ENCODE measurements around the gene PIK3CG. TPM values are rescaled to one million over a fixed set of nuclear protein-coding genes. Genes with fewer than 3 reads are reported as not detected.

Gene PIK3CG
- total and polyA plus RNA-seq, 10 of the 15 experiments (the other 5 are each of a cell fraction or from before 2014, with no cell fraction given): 0.79 to 7.6 (median 5.2) TPM

GRCh38 chr7:106869954-106870353 is 4.9 kb downstream of the PIK3CG start:
- intact Hi-C loops (cut with micrococcal nuclease; ENCODE audit: unreplicated experiment) (loop anchor here (5.0 kb wide), 1 partner anchor 73 kb away; no protein-coding TSS in a partner anchor), in situ Hi-C loops (cut with MboI) (loop anchor here (10.0 kb wide), 1 partner anchor 1065 kb away; no protein-coding TSS in a partner anchor)
- no peak overlapping the region for H2AFZ ChIP-seq (ENCODE audit: control insufficient read depth, low read depth, low read length)
- DNase-seq (ENCODE audit: low read depth, low spot score) (no peak), ATAC-seq (no peak), FAIRE-seq (no peak)
- H3K4me1 ChIP-seq (ENCODE audit: control insufficient read depth, insufficient read depth, low read length): peaks cover 42% of the 10 kb centered on the region
- BruUV-seq (replicated peaks): no TSS peak
- peak overlapping the region; percentile 51; the same call in 1 of the 2 replicates for H3K4me2 ChIP-seq (ENCODE audit: control insufficient read depth, insufficient read depth)
- WGBS (ENCODE audit: insufficient coverage, insufficient replicate concordance, low lambda C conversion rate, missing lambda C conversion rate): 53% methylated on average over 1 of the region's 1 CpG
- no peak overlapping the region for H3K4me3 ChIP-seq
- no peaks in the 10 kb centered on the region for H3K27me3 ChIP-seq (replicated peaks in 1 of 2; ENCODE audit: control insufficient read depth in 2 of 2, insufficient read depth in 2 of 2, low read length in 1 of 2)
- H3K79me2 ChIP-seq (ENCODE audit: control insufficient read depth, insufficient read depth, low read length): no peaks in the 10 kb centered on the region
- H3K27ac ChIP-seq (ENCODE audit: control insufficient read depth, insufficient read depth): no peak overlapping the region
- H3K9me3 ChIP-seq (replicated peaks; ENCODE audit: control insufficient read depth, insufficient read depth, low read length): no peaks in the 10 kb centered on the region; the same call in 1 of the 3 replicates
- CTCF ChIA-PET: interaction anchor here (0.9 kb wide), 1 partner anchor 327 kb away, joined by 3 read pairs; no protein-coding TSS in a partner anchor
- SMC1A ChIA-PET (ENCODE audit: uncharacterized antibody, unreplicated experiment): interaction anchor here (1.2 to 1.5 kb wide), 2 partner anchors 31 to 278 kb away, joined by 3 to 4 read pairs; no protein-coding TSS in a partner anchor
- H4K20me1 ChIP-seq (ENCODE audit: control insufficient read depth, insufficient read depth): no peaks in the 10 kb centered on the region
- H3K36me3 ChIP-seq (ENCODE audit: control insufficient read depth in 2 of 2, insufficient read depth in 2 of 2, low read length in 1 of 2): no peaks in the 10 kb centered on the region; a peak in 1 of 4 replicates
- RAD21 ChIA-PET (ENCODE audit: unreplicated experiment): interaction anchor here (1.0 kb wide), 1 partner anchor 299 kb away, joined by 4 read pairs; the partner anchor contains the start of gene HBP1
- POLR2A ChIA-PET: no interaction called here
- TF ChIP-seq SMAD1 (IDR thresholded peaks at IDR 0.05; ENCODE audit: low read depth, partially characterized antibody) (no peak), NR2C1 (IDR thresholded peaks at IDR 0.05) (no peak), ATF7 (IDR thresholded peaks at IDR 0.05; ENCODE audit: low read depth) (no peak), IKZF2 (IDR thresholded peaks at IDR 0.05) (no peak), MEF2B (IDR thresholded peaks at IDR 0.05; ENCODE audit: partially characterized antibody, poor library complexity, severe bottlenecking) (no peak), YBX1 (IDR thresholded peaks at IDR 0.05) (no peak), TCF7 (IDR thresholded peaks at IDR 0.05; ENCODE audit: borderline replicate concordance) (no peak), BMI1 (IDR thresholded peaks at IDR 0.05; ENCODE audit: borderline replicate concordance) (no peak), EP300 (IDR thresholded peaks at IDR 0.05; ENCODE audit: borderline replicate concordance in 1 of 2, control insufficient read depth in 1 of 2, low read depth in 2 of 2, low read length in 2 of 2) (no peak), ZNF687 (IDR thresholded peaks at IDR 0.05) (no peak), HDAC2 (IDR thresholded peaks at IDR 0.05) (no peak), MXI1 (IDR thresholded peaks at IDR 0.05; ENCODE audit: low read depth, low read length) (no peak), STAT3 (IDR thresholded peaks at IDR 0.05; ENCODE audit: low read depth, low read length) (no peak)
- TF ChIP-seq, protein P1, sequence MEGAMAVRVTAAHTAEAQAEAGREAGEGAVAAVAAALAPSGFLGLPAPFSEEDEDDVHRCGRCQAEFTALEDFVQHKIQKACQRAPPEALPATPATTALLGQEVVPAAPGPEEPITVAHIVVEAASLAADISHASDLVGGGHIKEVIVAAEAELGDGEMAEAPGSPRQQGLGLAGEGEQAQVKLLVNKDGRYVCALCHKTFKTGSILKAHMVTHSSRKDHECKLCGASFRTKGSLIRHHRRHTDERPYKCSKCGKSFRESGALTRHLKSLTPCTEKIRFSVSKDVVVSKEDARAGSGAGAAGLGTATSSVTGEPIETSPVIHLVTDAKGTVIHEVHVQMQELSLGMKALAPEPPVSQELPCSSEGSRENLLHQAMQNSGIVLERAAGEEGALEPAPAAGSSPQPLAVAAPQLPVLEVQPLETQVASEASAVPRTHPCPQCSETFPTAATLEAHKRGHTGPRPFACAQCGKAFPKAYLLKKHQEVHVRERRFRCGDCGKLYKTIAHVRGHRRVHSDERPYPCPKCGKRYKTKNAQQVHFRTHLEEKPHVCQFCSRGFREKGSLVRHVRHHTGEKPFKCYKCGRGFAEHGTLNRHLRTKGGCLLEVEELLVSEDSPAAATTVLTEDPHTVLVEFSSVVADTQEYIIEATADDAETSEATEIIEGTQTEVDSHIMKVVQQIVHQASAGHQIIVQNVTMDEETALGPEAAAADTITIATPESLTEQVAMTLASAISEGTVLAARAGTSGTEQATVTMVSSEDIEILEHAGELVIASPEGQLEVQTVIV (IDR thresholded peaks at IDR 0.05; ENCODE audit: borderline replicate concordance, partially characterized antibody): no peak
- TF ChIP-seq, protein P2, sequence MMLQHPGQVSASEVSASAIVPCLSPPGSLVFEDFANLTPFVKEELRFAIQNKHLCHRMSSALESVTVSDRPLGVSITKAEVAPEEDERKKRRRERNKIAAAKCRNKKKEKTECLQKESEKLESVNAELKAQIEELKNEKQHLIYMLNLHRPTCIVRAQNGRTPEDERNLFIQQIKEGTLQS (IDR thresholded peaks at IDR 0.05; ENCODE audit: borderline replicate concordance, extremely low read depth, low read depth, low read length): no peak
- no peak overlapping the region for H3K9ac ChIP-seq (ENCODE audit: control insufficient read depth, insufficient read depth, low read length)
